Common myeloid progenitor, CD34-positive (primary cell): ENCODE measurements around the gene HSD17B7.
"Not testable (repeated sequence)": the region's sequence is repeated elsewhere in the genome, so short reads cannot be mapped to it uniquely, and the experiment has no call there.

Source experiments
- CTCF ChIA-PET: fragments of 350-600 bp; sonication (Branson Sonifier 250); formaldehyde crosslinking; loops from one replicate; lab custom pipeline; 2021; ENCODE audit warnings: antibody characterized with exemption; lab: Charles Lee
- POLR2A ChIA-PET: fragments of 350-600 bp; sonication (Branson Sonifier 250); formaldehyde crosslinking; loops from one replicate; lab custom pipeline; 2021; ENCODE audit warnings: antibody characterized with exemption; lab: Charles Lee
- DNase-seq, 3 donors: peaks; one replicate each; pipeline versions ENCODE4 v3.0.0 to v3.0.0-alpha.2; 2013
- H3K27ac ChIP-seq, 2 experiments: 1 replicate in 1 of 2; 2 replicates in 1 of 2; pipeline ENCODE4 v1.7.0; 2013; ENCODE audit warnings: inconsistent platforms in 2 of 2, low read length in 2 of 2, mild to moderate bottlenecking in 2 of 2, low read depth in 1 of 2, moderate library complexity in 1 of 2; ENCODE audit not compliant: severe bottlenecking in 2 of 2, insufficient read depth in 1 of 2, poor library complexity in 1 of 2
- H3K27me3 ChIP-seq, 5 experiments: replicated peaks in 2 of 5; 1 replicate in 3 of 5; 2 replicates in 2 of 5; pipeline versions ENCODE4 v1.6.1 to v1.7.0; 2013; ENCODE audit warnings: low read length in 4 of 5, mild to moderate bottlenecking in 2 of 5, moderate library complexity in 2 of 5, inconsistent platforms in 1 of 5; ENCODE audit not compliant: insufficient read depth in 5 of 5, control insufficient read depth in 4 of 5
- H3K36me3 ChIP-seq, 4 experiments: 1 replicate in 2 of 4; 2 replicates in 2 of 4; pipeline versions ENCODE4 v1.6.1 to v1.7.0; 2013; ENCODE audit warnings: low read length in 3 of 4, control low read depth in 1 of 4, mild to moderate bottlenecking in 1 of 4; ENCODE audit not compliant: control insufficient read depth in 4 of 4, insufficient read depth in 4 of 4
- H3K4me1 ChIP-seq, 4 experiments: 1 replicate in 3 of 4; 2 replicates in 1 of 4; pipeline versions ENCODE4 v1.6.1 to v1.7.1; 2013; ENCODE audit warnings: low read length in 3 of 4, mild to moderate bottlenecking in 3 of 4, control low read depth in 1 of 4, inconsistent platforms in 1 of 4, moderate library complexity in 1 of 4; ENCODE audit not compliant: control insufficient read depth in 4 of 4, insufficient read depth in 4 of 4; ENCODE audit errors: control extremely low read depth in 1 of 4
- H3K4me3 ChIP-seq, 7 experiments: 1 replicate in 4 of 7; 2 replicates in 3 of 7; pipeline versions ENCODE4 v1.5.1 to v1.7.0; 2013; ENCODE audit warnings: mild to moderate bottlenecking in 7 of 7, low read length in 6 of 7, moderate library complexity in 6 of 7, inconsistent platforms in 2 of 7, low read depth in 2 of 7, control low read depth in 1 of 7; ENCODE audit not compliant: insufficient read depth in 4 of 7, control insufficient read depth in 1 of 7; ENCODE audit errors: extremely low read depth in 1 of 7
- H3K9me3 ChIP-seq, 5 experiments: 1 replicate in 4 of 5; 2 replicates in 1 of 5; pipeline versions ENCODE4 v1.6.1 to v1.7.1; 2013; ENCODE audit warnings: low read length in 4 of 5, mild to moderate bottlenecking in 2 of 5, inconsistent platforms in 1 of 5, low read depth in 1 of 5, moderate library complexity in 1 of 5; ENCODE audit not compliant: control insufficient read depth in 4 of 5, insufficient read depth in 2 of 5; ENCODE audit errors: control extremely low read depth in 1 of 5
- WGBS: methylation state at CpG from one replicate; pipeline ENCODE4 v1.1.5; 2013; ENCODE audit not compliant: insufficient coverage; 5-methylcytosine and 5-hydroxymethylcytosine counted together

The HSD17B7 gene

DNA sequence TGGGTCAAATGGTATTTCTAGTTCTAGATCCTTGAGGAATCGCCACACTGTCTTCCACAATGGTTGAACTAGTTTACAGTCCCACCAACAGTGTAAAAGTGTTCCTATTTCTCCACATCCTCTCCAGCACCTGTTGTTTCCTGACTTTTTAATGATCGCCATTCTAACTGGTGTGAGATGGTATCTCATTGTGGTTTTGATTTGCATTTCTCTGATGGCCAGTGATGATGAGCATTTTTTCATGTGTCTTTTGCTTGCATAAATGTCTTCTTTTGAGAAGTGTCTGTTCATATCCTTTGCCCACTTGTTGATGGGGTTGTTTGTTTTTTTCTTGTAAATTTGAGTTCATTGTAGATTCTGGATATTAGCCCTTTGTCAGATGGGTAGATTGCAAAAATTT, 17.0 kb downstream of the HSD17B7 start:
- H3K4me3 ChIP-seq, DNase-seq, H3K9me3 ChIP-seq, H3K27ac ChIP-seq, H3K27me3 ChIP-seq, H3K4me1 ChIP-seq, POLR2A ChIA-PET, CTCF ChIA-PET: not testable (repeated sequence)
- H3K36me3 ChIP-seq, result peaks cover 4 to 25% (median 5%) of the 10 kb centered on the region in 4 experiments
- no CpG with 5 or more reads among the region's 2 CpGs for WGBS

DNA sequence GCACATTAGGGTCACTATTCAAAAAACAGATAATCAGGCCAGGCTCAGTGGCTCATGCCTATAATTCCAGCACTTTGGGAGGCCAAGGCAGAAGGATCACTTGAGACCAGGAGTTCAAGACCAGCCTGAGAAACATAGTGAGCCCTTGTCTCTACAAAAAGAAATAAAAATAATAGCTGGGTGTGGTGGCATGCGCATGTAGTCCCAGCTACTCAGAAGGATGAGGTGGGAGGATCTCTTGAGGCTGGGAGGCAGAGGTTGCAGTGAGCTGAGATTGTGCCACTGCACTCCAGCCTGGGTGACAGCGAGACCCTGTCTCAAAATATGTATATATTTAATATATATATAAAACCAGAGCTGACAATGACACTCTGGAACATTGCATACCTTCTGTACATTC, 21.9 kb downstream of the HSD17B7 start:
- WGBS, result no CpG with 5 or more reads among the region's 2 CpGs
- H3K36me3 ChIP-seq, H3K4me1 ChIP-seq, DNase-seq, CTCF ChIA-PET, H3K9me3 ChIP-seq, H3K27me3 ChIP-seq, H3K27ac ChIP-seq, H3K4me3 ChIP-seq, POLR2A ChIA-PET: not testable (repeated sequence)

DNA sequence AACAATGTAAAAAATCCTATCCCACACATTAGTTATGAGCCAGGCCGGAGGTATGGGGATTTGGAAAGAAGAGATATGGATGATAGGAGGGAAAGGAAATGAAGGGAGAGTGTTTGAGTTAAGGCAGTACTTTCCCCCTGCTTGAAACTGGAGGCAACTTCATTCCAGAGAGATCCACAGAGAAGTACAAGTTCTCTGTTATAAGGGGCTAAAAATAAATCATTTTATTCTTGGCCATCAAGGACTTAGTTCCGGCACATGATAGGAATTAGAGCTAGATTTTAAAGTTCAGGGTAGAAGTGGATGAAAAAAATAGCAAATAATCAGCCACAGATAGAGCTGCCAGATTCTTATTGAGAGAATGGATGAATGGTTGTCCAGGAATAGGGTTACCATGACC, 27.6 kb downstream of the HSD17B7 start:
- H3K4me1 ChIP-seq, H3K27ac ChIP-seq, DNase-seq, CTCF ChIA-PET, POLR2A ChIA-PET, H3K9me3 ChIP-seq, H3K4me3 ChIP-seq, H3K36me3 ChIP-seq: not testable (repeated sequence)
- WGBS, result no CpG with 5 or more reads among the region's 2 CpGs
- H3K27me3 ChIP-seq, result peaks cover 4 to 24% (median 12%) of the 10 kb centered on the region in 5 experiments

DNA sequence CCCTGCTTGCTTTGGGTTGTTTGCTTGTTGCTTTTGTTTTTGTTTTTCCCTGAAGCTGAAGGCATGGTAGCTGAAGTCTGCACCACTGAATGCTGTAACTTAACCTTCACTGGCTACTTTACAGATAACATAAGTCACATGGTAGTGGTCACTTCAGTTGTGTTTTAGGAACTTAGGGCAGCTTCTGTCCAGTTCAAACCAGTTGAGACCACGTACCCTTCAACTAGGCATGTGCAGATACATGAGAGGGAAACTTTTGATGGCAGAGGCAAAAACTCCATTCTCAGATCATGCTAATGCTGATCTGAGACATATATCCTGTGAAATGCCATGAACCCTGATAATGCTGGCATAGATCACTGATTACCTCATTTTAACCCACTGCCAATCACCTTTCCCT, 28.2 kb downstream of the HSD17B7 start:
- H3K9me3 ChIP-seq, CTCF ChIA-PET, POLR2A ChIA-PET, DNase-seq, H3K36me3 ChIP-seq, H3K4me1 ChIP-seq, H3K27ac ChIP-seq, H3K4me3 ChIP-seq: not testable (repeated sequence)
- WGBS, result 100% methylated on average over 1 of the region's 1 CpG
- H3K27me3 ChIP-seq, result peaks cover 5 to 29% (median 13%) of the 10 kb centered on the region in 5 experiments

DNA sequence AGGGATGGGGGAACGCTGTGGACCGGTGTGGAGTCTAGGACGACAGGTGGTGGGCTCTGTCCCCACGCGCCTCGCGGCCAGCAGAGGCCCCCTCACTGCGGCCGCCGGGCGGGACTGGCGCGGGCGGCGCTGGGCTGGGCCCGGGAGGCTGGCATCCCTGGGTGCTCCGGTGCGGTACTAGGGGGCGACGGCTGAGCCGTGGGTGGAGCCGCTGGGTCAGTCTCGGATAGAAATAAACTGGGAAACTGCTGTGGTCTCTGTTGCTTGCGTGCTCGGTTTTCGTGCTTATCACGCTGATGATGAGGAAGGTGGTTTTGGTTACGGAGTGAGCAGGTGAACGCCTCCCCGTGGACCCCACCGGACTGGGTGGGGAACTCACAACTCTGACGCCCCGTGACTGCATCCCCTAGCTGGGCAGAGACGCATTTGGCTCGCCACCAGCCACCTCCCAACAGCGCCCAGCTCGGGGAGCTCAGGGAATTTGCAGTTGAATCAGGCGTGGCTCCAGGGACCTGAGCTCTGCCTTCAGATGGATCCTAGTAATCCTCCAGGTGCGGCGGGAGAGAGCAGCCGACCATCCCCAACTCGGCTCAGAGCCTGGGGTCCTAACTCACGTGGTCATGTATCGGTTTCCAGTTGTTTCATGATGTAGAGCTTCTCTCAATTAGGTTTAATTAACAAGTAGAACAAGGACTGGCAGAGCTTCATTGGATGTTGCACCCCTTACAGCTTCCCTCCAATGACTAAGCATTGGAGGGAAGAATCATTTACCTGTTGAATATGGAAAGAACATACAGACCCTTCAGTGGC, 32.1 kb downstream of the HSD17B7 start:
- Histone ChIP-seq H3K27ac (no peak overlapping the region), H3K27me3 (peaks cover 7 to 42% (median 18%) of the 10 kb centered on the region in 5 experiments), H3K4me1 (peaks cover 0 to 10% (median 8%) of the 10 kb centered on the region in 4 experiments), H3K9me3 (no peaks in the 10 kb centered on the region), H3K36me3 (no peaks in the 10 kb centered on the region), H3K4me3 (peak overlapping the region in 6 of 7 experiments; percentile 15 to 66 (median 46))
- WGBS, result 6% methylated on average over 31 of the region's 44 CpGs
- ChIA-PET CTCF (interaction anchor here (0.7 to 1.0 kb wide), 2 partner anchors 26 to 37 kb away, joined by 3 to 4 read pairs; no protein-coding TSS in a partner anchor), POLR2A (no interaction called here)
- peak in 2 of 3 donors; percentile 13 to 29 for DNase-seq

DNA sequence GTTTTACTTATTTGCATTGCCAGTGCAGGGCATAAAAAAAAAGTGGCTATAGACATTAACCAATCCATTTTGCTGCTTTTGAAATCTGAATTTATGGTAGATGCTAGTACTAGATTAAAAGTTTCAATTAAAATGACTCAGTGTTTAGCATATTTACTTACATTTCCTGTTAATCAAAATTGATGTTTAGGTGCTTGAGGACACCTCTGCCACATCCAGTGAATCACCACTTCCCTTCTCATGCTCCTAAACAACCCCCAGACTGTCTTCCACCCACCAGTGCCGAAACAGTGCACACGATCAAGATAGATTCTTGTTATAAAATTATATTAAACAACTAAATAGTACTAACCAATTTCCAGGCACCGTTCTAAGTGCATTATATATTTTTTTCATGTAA, 32.7 kb downstream of the HSD17B7 start:
- ChIA-PET POLR2A (interaction anchor here (0.6 kb wide), 1 partner anchor 398 kb away, joined by 3 read pairs; no protein-coding TSS in a partner anchor), CTCF (interaction anchor here (0.7 to 1.0 kb wide), 2 partner anchors 25 to 36 kb away, joined by 3 to 4 read pairs; no protein-coding TSS in a partner anchor)
- no CpG with 5 or more reads among the region's 3 CpGs for WGBS
- DNase-seq, result peak in 1 of 3 donors; percentile 30
- H3K27me3 ChIP-seq, result peaks cover 7 to 42% (median 18%) of the 10 kb centered on the region in 5 experiments
- H3K36me3 ChIP-seq, result no peaks in the 10 kb centered on the region
- no peaks in the 10 kb centered on the region for H3K9me3 ChIP-seq
- no peak overlapping the region for H3K4me3 ChIP-seq
- peaks cover 0 to 10% (median 8%) of the 10 kb centered on the region in 4 experiments for H3K4me1 ChIP-seq
- H3K27ac ChIP-seq, result no peak overlapping the region
